Psoas muscle (tissue), 8 donors: Measurements from ENCODE around the gene C19orf38. TPM values are rescaled to one million over a fixed set of nuclear protein-coding genes. Genes with fewer than 3 reads are reported as not detected.

ENCODE experiments used
- ATAC-seq, 4 donors: fragments of 200-7000 bp; cut with Tn5 transposase; one replicate each; pipeline ENCODE4 v1.9.1; 2020; ENCODE audit warnings: moderate library complexity in 3 of 4, mild to moderate bottlenecking in 2 of 4
- DNase-seq, 2 donors: peaks; one replicate each; pipeline ENCODE4 v3.0.0-alpha.2; 2020
- H3K27ac ChIP-seq: fragments of 200-600 bp; one replicate; pipeline ENCODE4 v1.8.0; 2022
- H3K27me3 ChIP-seq, 3 donors: fragments of 200-600 bp in 1 of 3; one replicate each; pipeline versions ENCODE4 v1.6.1 to v1.8.0; 2013 to 2022; ENCODE audit warnings: low read length in 2 of 3, mild to moderate bottlenecking in 2 of 3, moderate library complexity in 1 of 3; ENCODE audit not compliant: insufficient read depth in 3 of 3
- H3K36me3 ChIP-seq, 2 donors: fragments of 200-600 bp in 1 of 2; one replicate each; pipeline versions ENCODE4 v1.6.1 to v1.8.0; 2013 to 2022; ENCODE audit warnings: low read depth in 1 of 2, mild to moderate bottlenecking in 1 of 2, moderate library complexity in 1 of 2; ENCODE audit not compliant: insufficient read depth in 1 of 2
- H3K4me1 ChIP-seq: fragments of 200-600 bp; one replicate; pipeline ENCODE4 v1.8.0; 2022
- H3K4me3 ChIP-seq: fragments of 200-600 bp; one replicate; pipeline ENCODE4 v1.8.0; 2022; ENCODE audit warnings: mild to moderate bottlenecking
- H3K9me3 ChIP-seq: fragments of 200-600 bp; one replicate; pipeline ENCODE4 v1.8.0; 2022
- CTCF ChIP-seq: fragments of 200-600 bp; IDR thresholded peaks from one replicate; pipeline ENCODE4 v1.8.0; 2022; ENCODE audit warnings: antibody characterized with exemption
- WGBS, 3 donors: extraction: QIAGEN DNeasy Blood & Tissue Kit; methylation state at CpG; one replicate each; pipeline versions ENCODE4 v1.1.6 to v1.1.7; 2013; 5-methylcytosine and 5-hydroxymethylcytosine counted together
- intact Hi-C, 2 donors: fragments of 100-400 bp; cut with DNase I; formaldehyde crosslinking; loops; one replicate each; pipeline versions ENCODE4 v1.11.0 to v1.14.2; 2022
- polyA plus RNA-seq, 3 donors: library from polyadenylated mRNA; stranded (reverse); fragments of 200-250 nt; gene quantifications; one replicate each; pipeline ENCODE4 v1.2.3, GENCODE V29; 2013
- total RNA-seq, 4 donors: library from RNA; stranded (reverse); fragmentation: NEBNext Ultra II Directional in 2 of 4; extraction: Animal tissue kit (Norgen Biotek cat#: 25700) in 2 of 4; gene quantifications; one replicate each; pipeline versions ENCODE4 v1.2.1 to v1.2.4, GENCODE V29; 2021 to 2023
- donor health status: healthy with polysubstance abuse.
- donor health status: DM: no; HTN: no; CAD: no; lungs with moderate emphysema.
- donor health status: Bipolar disorder and iron deficiency.
- donor health status: healthy.
- donor health status: DM: yes; HTN: yes; CAD: no.
- donor health status: DM: no; HTN: no; CAD: no.
- donor health status: DM: no; HTN: no; CAD: no.
- donor health status: DM: yes; HTN: yes; CAD: no.

C19orf38 gene
- total and polyA plus RNA-seq, 7 donors = 0.30 to 2.9 (median 1.3) TPM

DNA sequence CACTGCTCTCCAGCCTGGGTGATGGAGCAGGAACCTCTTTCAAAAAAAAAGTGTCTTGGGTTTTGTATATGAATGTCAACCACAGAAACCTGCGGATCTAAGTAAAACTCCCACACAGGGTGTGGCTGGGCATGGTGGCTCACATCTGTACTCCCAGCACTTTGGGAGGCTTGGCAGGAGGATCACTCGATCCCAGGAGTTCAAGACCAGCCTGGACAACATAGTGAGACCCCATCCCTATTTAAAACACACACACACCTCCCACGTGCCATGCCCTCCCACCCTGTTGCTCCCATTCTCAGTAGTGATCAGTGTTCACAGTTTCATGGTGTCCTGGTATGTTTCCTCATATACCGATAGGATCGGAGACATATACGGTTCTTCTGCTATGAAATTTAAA lies 21.4 kb upstream of the C19orf38 start:
- DNase-seq (no peak), ATAC-seq (no peak)
- WGBS, 3 donors = 90 to 97% (median 92%) methylated on average over 6 of the region's 6 CpGs
- no peaks in the 10 kb centered on the region for H3K27me3 ChIP-seq
- no peak overlapping the region for H3K4me3 ChIP-seq
- H3K36me3 ChIP-seq = peaks cover under 1 to 95% of the 10 kb centered on the region in 2 donors
- H3K27ac ChIP-seq = no peak overlapping the region
- no peaks in the 10 kb centered on the region for H3K4me1 ChIP-seq
- TF ChIP-seq CTCF = no peak
- no peaks in the 10 kb centered on the region for H3K9me3 ChIP-seq
- intact Hi-C loops = no loop called here

DNA sequence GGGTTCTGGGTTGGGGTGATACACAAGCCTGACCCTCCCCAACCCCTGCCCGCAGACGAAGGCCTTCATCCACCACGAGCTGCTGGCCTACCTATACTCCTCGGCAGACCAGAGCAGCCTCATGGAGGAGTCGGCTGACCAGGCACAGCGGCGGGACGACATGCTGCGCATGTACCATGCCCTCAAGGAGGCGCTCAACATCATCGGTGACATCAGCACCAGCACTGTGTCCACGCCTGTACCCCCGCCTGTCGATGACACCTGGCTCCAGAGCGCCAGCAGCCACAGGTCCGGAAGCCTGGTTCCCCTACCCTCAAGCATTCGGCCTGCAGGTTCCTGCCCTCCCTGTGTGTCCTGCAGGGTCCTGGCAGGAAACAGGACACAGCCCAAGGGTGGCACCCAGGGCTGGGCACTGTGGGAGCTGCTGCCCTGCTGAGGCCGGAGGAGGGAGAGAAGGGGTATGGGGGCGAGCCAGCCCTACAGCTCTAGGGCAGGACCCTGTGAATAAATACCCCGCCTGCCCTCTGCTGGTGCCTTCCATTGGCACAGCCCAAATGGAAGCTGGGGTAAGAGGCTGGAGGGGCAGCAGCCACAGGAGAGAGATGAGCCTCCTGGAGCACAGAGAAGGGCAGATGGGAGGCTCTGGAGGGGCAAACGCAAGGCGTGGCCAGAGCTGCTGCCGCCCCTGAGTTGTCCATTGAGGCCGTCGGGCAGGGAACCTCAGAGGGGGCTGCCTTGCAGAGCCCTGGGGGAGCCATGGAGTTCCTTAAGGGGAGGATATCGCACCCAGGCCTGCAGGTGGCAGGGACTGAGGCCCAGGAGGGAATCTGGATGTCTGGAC lies 19.0 kb upstream of the C19orf38 start:
- Histone ChIP-seq H3K27ac (no peak overlapping the region), H3K4me1 (no peaks in the 10 kb centered on the region), H3K36me3 (peaks cover 0 to 95% of the 10 kb centered on the region in 2 donors), H3K27me3 (no peaks in the 10 kb centered on the region), H3K4me3 (no peak overlapping the region), H3K9me3 (no peaks in the 10 kb centered on the region)
- 87 to 92% (median 91%) methylated on average over 26 of the region's 26 CpGs for WGBS, 3 donors
- ATAC-seq = peak in 1 of 4 donors; percentile 15
- intact Hi-C loops = no loop called here
- TF ChIP-seq CTCF = no peak
- no peak for DNase-seq

DNA sequence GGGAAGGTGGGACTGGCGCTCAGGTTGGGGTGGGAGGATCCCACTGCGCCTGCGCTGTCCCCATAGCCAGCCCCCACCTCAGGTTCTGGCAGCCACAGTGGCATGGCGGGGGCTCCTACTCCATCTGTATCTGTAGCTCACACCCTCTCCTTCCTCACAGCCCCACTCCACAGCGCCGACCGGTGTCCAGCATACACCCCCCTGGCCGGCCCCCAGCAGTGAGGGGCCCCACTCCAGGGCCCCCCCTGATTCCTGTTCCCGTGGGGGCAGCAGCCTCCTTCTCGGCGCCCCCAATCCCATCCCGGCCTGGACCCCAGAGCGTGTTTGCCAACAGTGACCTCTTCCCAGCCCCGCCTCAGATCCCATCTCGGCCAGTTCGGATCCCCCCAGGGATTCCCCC lies 18.2 kb upstream of the C19orf38 start:
- no peak for TF ChIP-seq CTCF
- Histone ChIP-seq H3K4me1 (peaks cover 3% of the 10 kb centered on the region), H3K27me3 (no peaks in the 10 kb centered on the region), H3K27ac (no peak overlapping the region), H3K36me3 (peaks cover 0 to 92% of the 10 kb centered on the region in 2 donors), H3K4me3 (no peak overlapping the region), H3K9me3 (no peaks in the 10 kb centered on the region)
- ATAC-seq = peak in 1 of 4 donors; percentile 1
- intact Hi-C loops = no loop called here
- DNase-seq = no peak
- WGBS, 3 donors = 82 to 87% (median 86%) methylated on average over 15 to 16 of the region's 16 CpGs

GRCh38 chr19:10830370-10830769 lies 17.8 kb upstream of the C19orf38 start:
- DNase-seq (no peak), ATAC-seq (no peak)
- peaks cover 3% of the 10 kb centered on the region for H3K4me1 ChIP-seq
- H3K9me3 ChIP-seq = no peaks in the 10 kb centered on the region
- no peak overlapping the region for H3K4me3 ChIP-seq
- intact Hi-C loops = no loop called here
- H3K27ac ChIP-seq = no peak overlapping the region
- no peak for TF ChIP-seq CTCF
- H3K27me3 ChIP-seq = no peaks in the 10 kb centered on the region
- WGBS, 3 donors = 84 to 90% (median 84%) methylated on average over 7 of the region's 7 CpGs
- peaks cover 0 to 88% of the 10 kb centered on the region in 2 donors for H3K36me3 ChIP-seq
